K562 (cell line): Measurements from ENCODE around the gene NBEA.

ENCODE experiments used
- HLTF ChIP-seq: fragments of 450-650 bp; IDR thresholded peaks from 2 replicates; pipeline ENCODE4 v1.6.1; 2016
- NFIC ChIP-seq: fragments of 450-650 bp; IDR thresholded peaks from 2 replicates; pipeline ENCODE4 v1.6.1; 2017; ENCODE audit warnings: mild to moderate bottlenecking, inconsistent platforms
- ZNF124 ChIP-seq: sonication (generic); formaldehyde crosslinking; IDR thresholded peaks from 2 replicates; pipeline ENCODE4 v1.8.1; 2022; ENCODE audit warnings: missing genetic modification reagents
- ZNF76 ChIP-seq: fragments of 250-450 bp; sonication (Bioruptor Pico); IDR thresholded peaks from 2 replicates; pipeline ENCODE4 v1.4.0; 2020; ENCODE audit warnings: mild to moderate bottlenecking, moderate library complexity, borderline replicate concordance
- TF ChIP-seq, protein P1 (sequence below), 3 experiments: IDR thresholded peaks in 2 of 3; conservative IDR thresholded peaks in 1 of 3; 2 replicates each; pipeline ENCODE4 v1.5.1; 2011 to 2012; ENCODE audit warnings: low read length in 3 of 3, mild to moderate bottlenecking in 3 of 3, control low read depth in 2 of 3, improper control_type of control experiment in 1 of 3, inconsistent platforms in 1 of 3, low read depth in 1 of 3, mixed read lengths in 1 of 3, moderate library complexity in 1 of 3; ENCODE audit not compliant: insufficient read depth in 2 of 3

DNA sequence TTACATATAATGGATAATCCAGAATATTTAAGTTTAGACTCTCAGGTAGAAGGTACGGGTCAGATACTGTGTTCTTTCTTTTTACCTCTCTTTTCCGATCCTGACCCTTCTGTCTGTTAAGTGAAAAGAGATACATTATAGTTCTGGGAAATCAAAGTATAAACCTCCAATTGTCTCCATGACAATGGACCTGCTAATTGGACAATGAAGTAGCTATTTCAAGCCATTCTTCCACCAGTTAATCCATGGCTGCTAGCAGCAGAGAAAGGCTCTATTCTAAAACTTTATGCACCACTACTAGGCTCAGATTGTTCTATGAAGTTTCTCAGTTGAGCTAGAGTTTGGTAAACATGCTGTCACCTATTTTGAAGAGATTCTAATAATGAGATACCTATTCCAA lies 8.3 kb upstream of the NBEA start:
- no peak for TF ChIP-seq HLTF
- TF ChIP-seq ZNF124 (CRISPR knock-in tag), result no peak
- no peak for TF ChIP-seq ZNF76
- TF ChIP-seq NFIC, result no peak
- TF ChIP-seq, protein P1, sequence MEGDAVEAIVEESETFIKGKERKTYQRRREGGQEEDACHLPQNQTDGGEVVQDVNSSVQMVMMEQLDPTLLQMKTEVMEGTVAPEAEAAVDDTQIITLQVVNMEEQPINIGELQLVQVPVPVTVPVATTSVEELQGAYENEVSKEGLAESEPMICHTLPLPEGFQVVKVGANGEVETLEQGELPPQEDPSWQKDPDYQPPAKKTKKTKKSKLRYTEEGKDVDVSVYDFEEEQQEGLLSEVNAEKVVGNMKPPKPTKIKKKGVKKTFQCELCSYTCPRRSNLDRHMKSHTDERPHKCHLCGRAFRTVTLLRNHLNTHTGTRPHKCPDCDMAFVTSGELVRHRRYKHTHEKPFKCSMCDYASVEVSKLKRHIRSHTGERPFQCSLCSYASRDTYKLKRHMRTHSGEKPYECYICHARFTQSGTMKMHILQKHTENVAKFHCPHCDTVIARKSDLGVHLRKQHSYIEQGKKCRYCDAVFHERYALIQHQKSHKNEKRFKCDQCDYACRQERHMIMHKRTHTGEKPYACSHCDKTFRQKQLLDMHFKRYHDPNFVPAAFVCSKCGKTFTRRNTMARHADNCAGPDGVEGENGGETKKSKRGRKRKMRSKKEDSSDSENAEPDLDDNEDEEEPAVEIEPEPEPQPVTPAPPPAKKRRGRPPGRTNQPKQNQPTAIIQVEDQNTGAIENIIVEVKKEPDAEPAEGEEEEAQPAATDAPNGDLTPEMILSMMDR (IDR thresholded peaks at IDR 0.05 in 2 of 3, conservative IDR thresholded peaks at IDR 0.05 in 1 of 3; ENCODE audit: insufficient read depth in 2 of 3, low read depth in 1 of 3, low read length in 3 of 3), result no peak
